ENCODE results near the gene UNK. TPM values are rescaled to one million over a fixed set of nuclear protein-coding genes. Genes with fewer than 3 reads are reported as not detected.

The UNK gene
- total and polyA plus RNA-seq, 9 of the 15 experiments (the other 6 are each of a cell fraction or from before 2014, with no cell fraction given) = 12.8 to 38.6 (median 24.8) TPM

DNA sequence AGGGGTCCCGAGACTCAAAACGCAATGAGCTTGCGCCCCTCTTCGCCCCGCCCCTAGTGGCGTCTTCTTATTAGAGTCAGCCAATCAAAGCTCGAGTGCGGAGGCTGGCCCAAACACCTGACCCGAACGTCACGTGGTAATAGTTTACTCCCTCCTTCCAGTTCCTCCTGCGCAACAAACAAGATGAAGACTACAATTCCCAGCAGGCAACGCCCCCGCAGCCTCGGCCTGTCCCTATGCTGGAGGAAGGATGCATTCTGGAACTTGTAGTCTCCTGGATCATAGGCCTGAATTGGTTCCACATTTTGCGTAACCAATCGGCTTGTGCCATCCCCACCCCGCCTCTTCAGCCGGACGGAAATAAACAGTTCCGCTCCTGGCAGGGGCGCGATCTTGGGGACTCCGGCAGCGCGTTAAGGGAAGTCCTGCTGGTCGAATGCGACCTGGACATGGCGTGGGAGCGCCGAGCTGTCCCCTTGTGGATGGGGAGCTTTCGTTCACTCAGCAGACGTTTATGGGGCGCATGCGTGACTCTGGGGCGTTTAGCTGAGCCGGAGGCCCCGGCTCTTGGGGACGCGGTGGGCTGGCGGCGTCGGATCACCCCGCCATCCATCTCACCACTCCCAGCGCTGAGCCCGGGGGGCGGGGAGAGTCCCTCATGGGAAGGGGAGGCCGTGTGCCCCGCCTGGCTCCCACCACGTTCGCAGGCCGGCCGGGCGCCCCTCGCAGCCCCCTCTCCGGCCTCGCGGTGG, 70.9 kb downstream of the UNK start, which contains the start of gene WBP2 (continued):
- no peak for TF ChIP-seq ZFP36 (IDR thresholded peaks at IDR 0.05; ENCODE audit: low read depth, low read length, partially characterized antibody)
- TF ChIP-seq, protein P1, sequence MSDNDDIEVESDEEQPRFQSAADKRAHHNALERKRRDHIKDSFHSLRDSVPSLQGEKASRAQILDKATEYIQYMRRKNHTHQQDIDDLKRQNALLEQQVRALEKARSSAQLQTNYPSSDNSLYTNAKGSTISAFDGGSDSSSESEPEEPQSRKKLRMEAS (CRISPR knock-in tag; IDR thresholded peaks at IDR 0.05) = peak; percentile 68; the same call in 1 of the 2 replicates
- no peak for TF ChIP-seq ESRRB (CRISPR knock-in tag; IDR thresholded peaks at IDR 0.05; ENCODE audit: borderline replicate concordance)
- TF ChIP-seq, protein P2, sequence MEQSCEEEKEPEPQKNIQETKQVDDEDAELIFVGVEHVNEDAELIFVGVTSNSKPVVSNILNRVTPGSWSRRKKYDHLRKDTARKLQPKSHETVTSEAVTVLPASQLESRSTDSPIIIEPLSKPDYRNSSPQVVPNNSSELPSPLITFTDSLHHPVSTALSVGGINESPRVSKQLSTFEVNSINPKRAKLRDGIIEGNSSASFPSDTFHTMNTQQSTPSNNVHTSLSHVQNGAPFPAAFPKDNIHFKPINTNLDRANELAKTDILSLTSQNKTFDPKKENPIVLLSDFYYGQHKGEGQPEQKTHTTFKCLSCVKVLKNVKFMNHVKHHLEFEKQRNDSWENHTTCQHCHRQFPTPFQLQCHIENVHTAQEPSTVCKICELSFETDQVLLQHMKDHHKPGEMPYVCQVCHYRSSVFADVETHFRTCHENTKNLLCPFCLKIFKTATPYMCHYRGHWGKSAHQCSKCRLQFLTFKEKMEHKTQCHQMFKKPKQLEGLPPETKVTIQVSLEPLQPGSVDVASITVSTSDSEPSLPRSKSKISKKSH (CRISPR knock-in tag; IDR thresholded peaks at IDR 0.05) = no peak
- peak; percentile 64; the same call in 1 of the 2 replicates for TF ChIP-seq ETV5 (CRISPR knock-in tag; IDR thresholded peaks at IDR 0.05; ENCODE audit: low read depth)
- TF ChIP-seq ETV6 (IDR thresholded peaks at IDR 0.05; ENCODE audit: borderline replicate concordance in 1 of 2, low read depth in 2 of 2, low read length in 1 of 2) = no peak
- TF ChIP-seq ETV6 (CRISPR knock-in tag; IDR thresholded peaks at IDR 0.05; ENCODE audit: borderline replicate concordance) = no peak
- no peak for TF ChIP-seq ZNF239 (CRISPR knock-in tag; IDR thresholded peaks at IDR 0.05)
- TF ChIP-seq, protein P3, sequence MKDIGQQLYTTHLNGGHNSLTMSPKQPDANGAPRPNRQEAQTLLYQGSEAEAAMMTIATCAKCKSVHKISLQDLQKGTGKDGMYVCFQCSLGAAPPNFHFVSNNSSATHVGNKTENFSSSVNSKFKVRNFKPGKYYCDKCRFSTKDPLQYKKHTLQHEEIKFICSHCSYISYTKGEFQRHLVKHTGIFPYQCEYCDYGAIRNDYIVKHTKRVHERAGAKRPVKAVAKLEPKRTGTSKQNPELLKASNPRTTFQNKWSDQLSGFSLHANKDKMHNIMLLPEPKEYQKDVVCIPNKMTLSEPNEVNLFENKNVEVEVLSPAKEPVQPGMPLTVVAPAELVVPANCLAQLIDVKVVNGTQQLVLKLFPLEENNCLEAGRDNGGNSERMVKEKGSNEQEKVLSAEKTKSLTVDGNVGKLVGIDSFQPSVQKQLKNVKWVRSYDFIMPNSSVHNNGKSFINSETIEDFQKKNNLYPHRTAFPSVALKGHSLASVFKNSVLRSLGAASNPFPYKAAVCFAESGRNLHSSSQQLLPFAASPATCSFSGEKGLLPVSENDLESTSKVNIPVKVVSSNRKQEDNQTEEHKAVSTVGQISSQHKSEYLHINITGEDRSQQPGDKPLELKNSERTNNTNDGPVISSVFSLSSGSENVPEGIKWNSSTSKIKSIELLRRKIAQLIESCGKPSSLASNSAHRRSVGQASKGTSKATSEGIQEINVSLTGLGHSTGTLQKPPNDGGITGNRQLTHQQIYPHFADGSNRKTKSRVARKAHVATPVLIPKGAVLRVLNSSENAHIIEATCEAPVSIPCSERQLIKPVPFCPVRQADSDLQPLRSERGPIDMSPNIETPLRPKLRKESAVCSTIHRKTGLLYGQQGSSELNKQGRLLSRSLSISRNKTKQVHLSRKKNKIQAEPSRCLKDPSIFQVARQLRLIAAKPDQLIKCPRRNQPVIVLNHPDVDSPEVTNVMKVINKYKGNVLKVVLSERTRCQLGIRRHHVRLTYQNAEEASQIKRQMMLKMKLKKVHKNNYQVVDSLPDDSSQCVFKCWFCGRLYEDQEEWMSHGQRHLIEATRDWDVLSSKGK (CRISPR knock-in tag; IDR thresholded peaks at IDR 0.05) = no peak
- TF ChIP-seq, protein P4, sequence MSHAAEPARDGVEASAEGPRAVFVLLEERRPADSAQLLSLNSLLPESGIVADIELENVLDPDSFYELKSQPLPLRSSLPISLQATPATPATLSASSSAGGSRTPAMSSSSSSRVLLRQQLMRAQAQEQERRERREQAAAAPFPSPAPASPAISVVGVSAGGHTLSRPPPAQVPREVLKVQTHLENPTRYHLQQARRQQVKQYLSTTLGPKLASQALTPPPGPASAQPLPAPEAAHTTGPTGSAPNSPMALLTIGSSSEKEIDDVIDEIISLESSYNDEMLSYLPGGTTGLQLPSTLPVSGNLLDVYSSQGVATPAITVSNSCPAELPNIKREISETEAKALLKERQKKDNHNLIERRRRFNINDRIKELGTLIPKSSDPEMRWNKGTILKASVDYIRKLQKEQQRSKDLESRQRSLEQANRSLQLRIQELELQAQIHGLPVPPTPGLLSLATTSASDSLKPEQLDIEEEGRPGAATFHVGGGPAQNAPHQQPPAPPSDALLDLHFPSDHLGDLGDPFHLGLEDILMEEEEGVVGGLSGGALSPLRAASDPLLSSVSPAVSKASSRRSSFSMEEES (CRISPR knock-in tag; IDR thresholded peaks at IDR 0.05) = peak; percentile 99
- TF ChIP-seq SMARCC2 (IDR thresholded peaks at IDR 0.05; ENCODE audit: low read depth) = no peak
- TF ChIP-seq HEY1 (CRISPR knock-in tag; IDR thresholded peaks at IDR 0.05; ENCODE audit: borderline replicate concordance) = no peak
- no peak for TF ChIP-seq SLC30A9 (CRISPR knock-in tag; IDR thresholded peaks at IDR 0.05)
- TF ChIP-seq, protein P5, sequence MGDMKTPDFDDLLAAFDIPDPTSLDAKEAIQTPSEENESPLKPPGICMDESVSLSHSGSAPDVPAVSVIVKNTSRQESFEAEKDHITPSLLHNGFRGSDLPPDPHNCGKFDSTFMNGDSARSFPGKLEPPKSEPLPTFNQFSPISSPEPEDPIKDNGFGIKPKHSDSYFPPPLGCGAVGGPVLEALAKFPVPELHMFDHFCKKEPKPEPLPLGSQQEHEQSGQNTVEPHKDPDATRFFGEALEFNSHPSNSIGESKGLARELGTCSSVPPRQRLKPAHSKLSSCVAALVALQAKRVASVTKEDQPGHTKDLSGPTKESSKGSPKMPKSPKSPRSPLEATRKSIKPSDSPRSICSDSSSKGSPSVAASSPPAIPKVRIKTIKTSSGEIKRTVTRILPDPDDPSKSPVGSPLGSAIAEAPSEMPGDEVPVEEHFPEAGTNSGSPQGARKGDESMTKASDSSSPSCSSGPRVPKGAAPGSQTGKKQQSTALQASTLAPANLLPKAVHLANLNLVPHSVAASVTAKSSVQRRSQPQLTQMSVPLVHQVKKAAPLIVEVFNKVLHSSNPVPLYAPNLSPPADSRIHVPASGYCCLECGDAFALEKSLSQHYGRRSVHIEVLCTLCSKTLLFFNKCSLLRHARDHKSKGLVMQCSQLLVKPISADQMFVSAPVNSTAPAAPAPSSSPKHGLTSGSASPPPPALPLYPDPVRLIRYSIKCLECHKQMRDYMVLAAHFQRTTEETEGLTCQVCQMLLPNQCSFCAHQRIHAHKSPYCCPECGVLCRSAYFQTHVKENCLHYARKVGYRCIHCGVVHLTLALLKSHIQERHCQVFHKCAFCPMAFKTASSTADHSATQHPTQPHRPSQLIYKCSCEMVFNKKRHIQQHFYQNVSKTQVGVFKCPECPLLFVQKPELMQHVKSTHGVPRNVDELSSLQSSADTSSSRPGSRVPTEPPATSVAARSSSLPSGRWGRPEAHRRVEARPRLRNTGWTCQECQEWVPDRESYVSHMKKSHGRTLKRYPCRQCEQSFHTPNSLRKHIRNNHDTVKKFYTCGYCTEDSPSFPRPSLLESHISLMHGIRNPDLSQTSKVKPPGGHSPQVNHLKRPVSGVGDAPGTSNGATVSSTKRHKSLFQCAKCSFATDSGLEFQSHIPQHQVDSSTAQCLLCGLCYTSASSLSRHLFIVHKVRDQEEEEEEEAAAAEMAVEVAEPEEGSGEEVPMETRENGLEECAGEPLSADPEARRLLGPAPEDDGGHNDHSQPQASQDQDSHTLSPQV (IDR thresholded peaks at IDR 0.05) = peak; percentile 87
- TF ChIP-seq JUNB (CRISPR knock-in tag; conservative IDR thresholded peaks at IDR 0.05) = no peak; the same call in 1 of the 2 replicates
- peak; percentile 89 for TF ChIP-seq ATF7 (IDR thresholded peaks at IDR 0.05)
